ENCODE measurements around the gene GOLIM4. TPM values are rescaled to one million over a fixed set of nuclear protein-coding genes. Genes with fewer than 3 reads are reported as not detected.

Gene GOLIM4
- total RNA-seq, 1 experiment from 2014 or later = 12.2 TPM

DNA sequence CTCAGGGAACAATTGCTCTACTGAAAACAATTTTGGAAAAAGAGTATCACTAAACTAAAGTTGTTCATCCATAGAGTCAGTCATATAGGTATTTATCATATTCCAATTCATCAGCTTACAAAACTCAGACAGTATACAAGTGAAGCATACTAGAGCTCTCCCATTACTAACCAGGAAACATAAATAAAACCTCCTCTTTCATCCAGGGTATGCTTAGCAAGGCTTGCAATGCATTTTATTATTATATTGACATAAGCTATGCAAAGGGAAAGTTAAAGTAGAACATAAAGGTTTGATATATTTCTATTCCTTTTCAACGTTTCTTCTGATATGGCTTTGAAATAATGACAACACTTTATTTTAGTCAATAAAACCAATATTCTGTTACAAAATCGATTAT lies 106.7 kb downstream of the GOLIM4 start:
- Histone ChIP-seq H3K27me3 (replicated peaks; ENCODE audit: insufficient read depth, low read depth, low read length, poor library complexity) (peaks cover 15% of the 10 kb centered on the region), H3K9me3 (ENCODE audit: low read depth, low read length, poor library complexity, severe bottlenecking) (no peaks in the 10 kb centered on the region), H3K27ac (ENCODE audit: low read depth, low read length, poor library complexity, severe bottlenecking) (no peak overlapping the region), H3K4me1 (ENCODE audit: insufficient read depth, low read length, poor library complexity, severe bottlenecking) (no peaks in the 10 kb centered on the region), H3K36me3 (ENCODE audit: insufficient read depth, low read length, poor library complexity, severe bottlenecking) (no peaks in the 10 kb centered on the region), H3K4me3 (ENCODE audit: low read depth, low read length, poor library complexity, severe bottlenecking) (no peak overlapping the region)
- TF ChIP-seq, protein P1, sequence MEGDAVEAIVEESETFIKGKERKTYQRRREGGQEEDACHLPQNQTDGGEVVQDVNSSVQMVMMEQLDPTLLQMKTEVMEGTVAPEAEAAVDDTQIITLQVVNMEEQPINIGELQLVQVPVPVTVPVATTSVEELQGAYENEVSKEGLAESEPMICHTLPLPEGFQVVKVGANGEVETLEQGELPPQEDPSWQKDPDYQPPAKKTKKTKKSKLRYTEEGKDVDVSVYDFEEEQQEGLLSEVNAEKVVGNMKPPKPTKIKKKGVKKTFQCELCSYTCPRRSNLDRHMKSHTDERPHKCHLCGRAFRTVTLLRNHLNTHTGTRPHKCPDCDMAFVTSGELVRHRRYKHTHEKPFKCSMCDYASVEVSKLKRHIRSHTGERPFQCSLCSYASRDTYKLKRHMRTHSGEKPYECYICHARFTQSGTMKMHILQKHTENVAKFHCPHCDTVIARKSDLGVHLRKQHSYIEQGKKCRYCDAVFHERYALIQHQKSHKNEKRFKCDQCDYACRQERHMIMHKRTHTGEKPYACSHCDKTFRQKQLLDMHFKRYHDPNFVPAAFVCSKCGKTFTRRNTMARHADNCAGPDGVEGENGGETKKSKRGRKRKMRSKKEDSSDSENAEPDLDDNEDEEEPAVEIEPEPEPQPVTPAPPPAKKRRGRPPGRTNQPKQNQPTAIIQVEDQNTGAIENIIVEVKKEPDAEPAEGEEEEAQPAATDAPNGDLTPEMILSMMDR (conservative IDR thresholded peaks at IDR 0.05; ENCODE audit: low read depth, low read length) = no peak
- no peak for TF ChIP-seq EZH2 (IDR thresholded peaks at IDR 0.05; ENCODE audit: borderline replicate concordance, low read depth, low read length, poor library complexity, severe bottlenecking)
- no peak for DNase-seq (ENCODE audit: low spot score)
- no TSS peak for BruUV-seq (replicated peaks)
- intact Hi-C loops (cut with micrococcal nuclease; ENCODE audit: unreplicated experiment) = no loop called here
- ChIA-PET POLR2A (ENCODE audit: low non-redundant PET) (no interaction called here), CTCF (no interaction called here)

DNA sequence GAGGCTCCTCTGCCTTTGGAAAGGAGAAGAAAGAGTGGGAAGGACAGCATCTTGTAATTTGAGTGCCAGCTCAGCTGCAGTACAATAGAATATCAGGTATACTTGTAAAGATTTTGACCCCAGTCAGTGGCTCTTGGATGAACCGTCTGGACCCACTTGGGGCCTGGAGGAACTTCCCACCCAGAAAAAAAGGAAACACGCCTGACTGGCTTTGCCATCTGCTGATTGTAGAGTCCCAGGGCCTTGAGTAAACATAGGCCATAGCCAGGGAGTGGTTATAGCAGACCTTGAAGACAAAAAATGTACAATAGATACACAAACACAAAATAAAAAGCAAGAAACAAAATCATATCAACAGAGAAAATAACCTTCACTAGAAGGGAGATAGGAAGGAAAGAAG lies 112.1 kb downstream of the GOLIM4 start:
- TF ChIP-seq, protein P1 (conservative IDR thresholded peaks at IDR 0.05; ENCODE audit: low read depth, low read length) = no peak
- no peak for TF ChIP-seq EZH2 (IDR thresholded peaks at IDR 0.05; ENCODE audit: borderline replicate concordance, low read depth, low read length, poor library complexity, severe bottlenecking)
- no peak overlapping the region for H3K27ac ChIP-seq (ENCODE audit: low read depth, low read length, poor library complexity, severe bottlenecking)
- no peaks in the 10 kb centered on the region for H3K36me3 ChIP-seq (ENCODE audit: insufficient read depth, low read length, poor library complexity, severe bottlenecking)
- no peaks in the 10 kb centered on the region for H3K9me3 ChIP-seq (ENCODE audit: low read depth, low read length, poor library complexity, severe bottlenecking)
- H3K4me1 ChIP-seq (ENCODE audit: insufficient read depth, low read length, poor library complexity, severe bottlenecking) = no peaks in the 10 kb centered on the region
- no TSS peak for BruUV-seq (replicated peaks)
- DNase-seq (ENCODE audit: low spot score) = no peak
- intact Hi-C loops (cut with micrococcal nuclease; ENCODE audit: unreplicated experiment) = no loop called here
- POLR2A ChIA-PET (ENCODE audit: low non-redundant PET) = no interaction called here
- CTCF ChIA-PET = no interaction called here
- H3K4me3 ChIP-seq (ENCODE audit: low read depth, low read length, poor library complexity, severe bottlenecking) = no peak overlapping the region
- H3K27me3 ChIP-seq (replicated peaks; ENCODE audit: insufficient read depth, low read depth, low read length, poor library complexity) = peaks cover 7% of the 10 kb centered on the region

DNA sequence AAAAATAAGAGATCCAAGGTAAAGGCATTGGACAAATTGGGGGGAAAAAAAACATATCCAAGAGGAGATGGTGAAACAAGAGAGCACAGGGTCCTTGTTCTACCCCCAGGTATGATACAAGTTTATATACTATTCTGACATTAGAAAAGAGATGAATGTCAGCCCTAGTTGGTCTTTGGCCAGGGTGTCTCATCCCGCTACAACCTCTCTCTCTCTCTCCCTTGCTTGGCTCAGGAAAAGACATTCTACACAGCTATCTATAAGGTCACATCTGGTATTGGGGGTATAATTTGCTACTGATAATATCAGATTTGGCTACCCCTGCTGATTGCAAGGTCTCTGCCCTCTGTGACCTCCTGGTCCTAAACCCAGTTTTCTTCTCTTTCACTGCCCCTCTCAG lies 117.2 kb downstream of the GOLIM4 start:
- H3K36me3 ChIP-seq (ENCODE audit: insufficient read depth, low read length, poor library complexity, severe bottlenecking) = no peaks in the 10 kb centered on the region
- TF ChIP-seq EZH2 (IDR thresholded peaks at IDR 0.05; ENCODE audit: borderline replicate concordance, low read depth, low read length, poor library complexity, severe bottlenecking) = no peak
- TF ChIP-seq, protein P1 (conservative IDR thresholded peaks at IDR 0.05; ENCODE audit: low read depth, low read length) = no peak
- no peak overlapping the region for H3K4me3 ChIP-seq (ENCODE audit: low read depth, low read length, poor library complexity, severe bottlenecking)
- no peak overlapping the region for H3K27ac ChIP-seq (ENCODE audit: low read depth, low read length, poor library complexity, severe bottlenecking)
- no peaks in the 10 kb centered on the region for H3K9me3 ChIP-seq (ENCODE audit: low read depth, low read length, poor library complexity, severe bottlenecking)
- intact Hi-C loops (cut with micrococcal nuclease; ENCODE audit: unreplicated experiment) = no loop called here
- no peak for DNase-seq (ENCODE audit: low spot score)
- CTCF ChIA-PET = no interaction called here
- peaks cover 18% of the 10 kb centered on the region for H3K4me1 ChIP-seq (ENCODE audit: insufficient read depth, low read length, poor library complexity, severe bottlenecking)
- no peaks in the 10 kb centered on the region for H3K27me3 ChIP-seq (replicated peaks; ENCODE audit: insufficient read depth, low read depth, low read length, poor library complexity)
- POLR2A ChIA-PET (ENCODE audit: low non-redundant PET) = no interaction called here
- no TSS peak for BruUV-seq (replicated peaks)

Data from A673 (cell line).